Activated T-cell treated with anti-CD3 and anti-CD28 coated beads, Interleukin-2, amount 50 U/mL, for 72 hours (primary cell): Measurements from ENCODE around the gene MCC. TPM values are rescaled to one million over a fixed set of nuclear protein-coding genes. Genes with fewer than 3 reads are reported as not detected.

ENCODE experiments used
- ATAC-seq, 2 donors: fragments of 150-1000 bp; cut with Tn5 transposase; replicated peaks in 1 of 2; 2 replicates each; pipeline ENCODE4 v1.10.0; 2021; ENCODE audit warnings: moderate library complexity in 2 of 2, mild to moderate bottlenecking in 1 of 2
- DNase-seq, 2 donors: peaks; one replicate each; pipeline ENCODE4 v3.0.0; 2021 to 2022; ENCODE audit warnings: mixed read lengths in 1 of 2
- H3K27ac Mint-ChIP-seq: one replicate; pipeline ENCODE4 v1.8.0; 2022; ENCODE audit warnings: mild to moderate bottlenecking, moderate library complexity, mixed read lengths
- H3K27me3 Mint-ChIP-seq: one replicate; pipeline ENCODE4 v1.8.0; 2022; ENCODE audit warnings: low read depth, mixed read lengths
- H3K36me3 Mint-ChIP-seq, 2 donors: one replicate each; pipeline ENCODE4 v1.8.0; 2022; ENCODE audit warnings: mixed read lengths in 2 of 2, mild to moderate bottlenecking in 1 of 2; ENCODE audit not compliant: insufficient read depth in 2 of 2
- H3K4me1 Mint-ChIP-seq: one replicate; pipeline ENCODE4 v1.8.0; 2022; ENCODE audit warnings: low read depth, mixed read lengths
- H3K4me3 Mint-ChIP-seq, 2 donors: one replicate each; pipeline ENCODE4 v1.8.0; 2022; ENCODE audit warnings: mild to moderate bottlenecking in 2 of 2, mixed read lengths in 2 of 2, moderate library complexity in 2 of 2
- H3K9me3 Mint-ChIP-seq, 2 donors: one replicate each; pipeline ENCODE4 v1.8.0; 2022; ENCODE audit warnings: mixed read lengths in 2 of 2
- total RNA-seq, 2 donors: library from RNA; stranded (reverse); gene quantifications; one replicate each; pipeline ENCODE4 v1.2.3, GENCODE V29; 2022

The MCC gene
- total RNA-seq, 2 donors from 2014 or later: 3.3 to 4.2 TPM

GRCh38 chr5:113115061-113115460 is 373.2 kb downstream of the MCC start:
- H3K4me1 Mint-ChIP-seq: no peaks in the 10 kb centered on the region
- H3K9me3 Mint-ChIP-seq: no peaks in the 10 kb centered on the region
- H3K36me3 Mint-ChIP-seq: no peaks in the 10 kb centered on the region
- no peak overlapping the region for H3K27ac Mint-ChIP-seq
- H3K27me3 Mint-ChIP-seq: no peaks in the 10 kb centered on the region
- H3K4me3 Mint-ChIP-seq: no peak overlapping the region
- DNase-seq (no peak), ATAC-seq (no peak)

DNA sequence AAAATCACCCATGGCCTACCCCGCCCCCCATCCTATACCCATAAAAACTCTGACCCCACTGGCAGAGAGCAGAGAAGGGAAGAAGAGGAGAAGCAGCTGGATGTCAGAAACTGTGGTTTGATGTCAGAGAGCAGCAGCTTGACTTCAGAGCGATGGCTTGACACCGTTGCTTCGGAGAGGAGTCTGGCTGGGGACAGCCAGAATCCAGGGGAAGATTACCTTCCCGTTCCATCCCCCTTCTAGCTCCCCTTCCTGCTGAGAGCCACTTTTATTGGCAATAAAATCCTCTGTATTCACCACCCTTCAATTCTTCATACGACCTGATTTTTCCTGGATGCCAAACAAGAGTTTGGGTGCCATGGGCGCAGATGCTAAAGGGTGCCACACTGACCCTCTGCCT is 373.7 kb downstream of the MCC start:
- H3K27me3 Mint-ChIP-seq: no peaks in the 10 kb centered on the region
- DNase-seq: no peak
- ATAC-seq: no peak
- H3K4me1 Mint-ChIP-seq: no peaks in the 10 kb centered on the region
- H3K9me3 Mint-ChIP-seq: no peaks in the 10 kb centered on the region
- no peak overlapping the region for H3K4me3 Mint-ChIP-seq
- no peaks in the 10 kb centered on the region for H3K36me3 Mint-ChIP-seq
- no peak overlapping the region for H3K27ac Mint-ChIP-seq

GRCh38 chr5:113112435-113112834 is 375.8 kb downstream of the MCC start:
- DNase-seq (no peak), ATAC-seq (no peak)
- Mint-ChIP-seq H3K27ac (no peak overlapping the region), H3K36me3 (no peaks in the 10 kb centered on the region), H3K9me3 (no peaks in the 10 kb centered on the region), H3K4me1 (no peaks in the 10 kb centered on the region), H3K27me3 (no peaks in the 10 kb centered on the region), H3K4me3 (no peak overlapping the region)

DNA sequence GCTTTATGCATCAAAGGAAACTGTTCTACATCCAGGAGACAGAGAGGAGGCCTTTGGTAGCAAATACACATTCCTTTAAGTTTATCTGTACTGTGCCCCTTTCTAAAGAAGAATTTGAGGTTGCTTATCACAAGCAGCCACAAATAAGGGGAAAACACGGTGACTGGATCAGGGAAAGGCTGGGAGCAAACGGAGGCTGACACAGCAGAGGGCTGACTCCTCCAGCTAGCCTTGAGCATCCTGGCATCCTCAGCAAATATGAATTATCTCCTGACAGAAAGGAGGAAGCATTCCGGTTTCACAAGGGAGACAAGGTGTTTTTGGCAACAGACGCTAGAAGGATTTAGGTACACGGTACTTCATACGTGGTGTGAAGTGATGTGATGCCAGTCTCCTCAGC is 378.1 kb downstream of the MCC start:
- ATAC-seq: no peak
- DNase-seq: no peak
- no peaks in the 10 kb centered on the region for H3K36me3 Mint-ChIP-seq
- no peaks in the 10 kb centered on the region for H3K4me1 Mint-ChIP-seq
- H3K27me3 Mint-ChIP-seq: no peaks in the 10 kb centered on the region
- H3K4me3 Mint-ChIP-seq: no peak overlapping the region
- no peaks in the 10 kb centered on the region for H3K9me3 Mint-ChIP-seq
- H3K27ac Mint-ChIP-seq: no peak overlapping the region

GRCh38 chr5:113109344-113109743 is 378.9 kb downstream of the MCC start:
- H3K27ac Mint-ChIP-seq: no peak overlapping the region
- no peak overlapping the region for H3K4me3 Mint-ChIP-seq
- no peaks in the 10 kb centered on the region for H3K4me1 Mint-ChIP-seq
- no peaks in the 10 kb centered on the region for H3K9me3 Mint-ChIP-seq
- H3K27me3 Mint-ChIP-seq: no peaks in the 10 kb centered on the region
- ATAC-seq (no peak), DNase-seq (no peak)
- no peaks in the 10 kb centered on the region for H3K36me3 Mint-ChIP-seq

DNA sequence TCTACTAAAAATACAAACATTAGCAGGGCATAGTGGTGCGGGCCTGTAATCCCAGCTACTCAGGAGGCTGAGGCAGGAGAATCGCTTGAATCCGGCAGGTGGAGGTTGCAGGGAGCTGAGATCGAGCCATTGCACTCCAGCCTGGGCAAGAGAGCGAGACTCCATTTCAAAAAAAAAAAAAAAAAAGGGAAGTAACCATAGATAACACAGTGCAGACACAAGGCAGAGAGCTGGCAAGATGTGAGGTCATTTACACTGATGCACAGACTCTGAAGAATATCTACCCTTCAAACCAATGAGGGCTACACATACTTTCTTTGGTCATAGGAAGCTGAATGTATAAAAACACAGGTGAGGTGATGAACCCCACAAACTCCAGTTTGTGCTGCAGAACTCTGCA is 379.8 kb downstream of the MCC start:
- H3K27me3 Mint-ChIP-seq: no peaks in the 10 kb centered on the region
- DNase-seq: no peak

GRCh38 chr5:113106821-113107220 is 381.4 kb downstream of the MCC start:
- Mint-ChIP-seq H3K27ac (no peak overlapping the region), H3K4me1 (no peaks in the 10 kb centered on the region), H3K9me3 (no peaks in the 10 kb centered on the region), H3K27me3 (no peaks in the 10 kb centered on the region), H3K36me3 (peaks cover 0 to 2% of the 10 kb centered on the region in 2 donors), H3K4me3 (no peak overlapping the region)
- ATAC-seq: no peak
- no peak for DNase-seq

More for the DNA sequence above, 379.8 kb downstream of the MCC start:
- no peak overlapping the region for H3K27ac Mint-ChIP-seq
- ATAC-seq: no peak
- H3K4me3 Mint-ChIP-seq: no peak overlapping the region
- H3K9me3 Mint-ChIP-seq: no peaks in the 10 kb centered on the region
- no peaks in the 10 kb centered on the region for H3K36me3 Mint-ChIP-seq
- H3K4me1 Mint-ChIP-seq: no peaks in the 10 kb centered on the region

DNA sequence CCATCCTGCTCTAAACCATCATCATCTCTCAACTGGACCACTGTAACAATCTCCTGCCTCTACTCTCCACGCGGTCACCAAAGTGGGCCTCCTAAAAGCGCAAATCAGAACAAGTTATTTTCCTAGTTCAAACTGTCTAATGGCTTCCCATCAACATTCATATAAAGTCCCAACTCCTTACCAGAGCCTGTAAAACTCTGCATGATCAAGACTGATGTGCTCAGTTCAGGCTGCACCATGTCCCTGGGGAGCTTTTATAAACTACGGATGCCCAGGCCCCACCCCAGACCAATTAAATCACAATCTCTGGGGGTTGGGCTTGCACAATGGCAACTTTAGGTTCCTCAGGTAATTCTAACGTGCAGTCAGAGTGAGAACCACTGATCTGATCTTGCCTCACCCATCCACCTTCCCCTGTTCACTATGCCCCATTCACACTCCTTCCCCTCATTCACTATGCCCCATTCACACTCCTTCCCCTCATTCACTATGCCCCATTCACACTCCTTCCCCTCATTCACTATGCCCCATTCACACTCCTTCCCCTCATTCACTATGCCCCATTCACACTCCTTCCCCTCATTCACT is 382.5 kb downstream of the MCC start:
- no peak for ATAC-seq
- no peak for DNase-seq
- H3K4me1 Mint-ChIP-seq: no peaks in the 10 kb centered on the region
- H3K9me3 Mint-ChIP-seq: no peaks in the 10 kb centered on the region
- H3K27me3 Mint-ChIP-seq: no peaks in the 10 kb centered on the region
- peaks cover 0 to 2% of the 10 kb centered on the region in 2 donors for H3K36me3 Mint-ChIP-seq
- no peak overlapping the region for H3K27ac Mint-ChIP-seq
- H3K4me3 Mint-ChIP-seq: no peak overlapping the region

DNA sequence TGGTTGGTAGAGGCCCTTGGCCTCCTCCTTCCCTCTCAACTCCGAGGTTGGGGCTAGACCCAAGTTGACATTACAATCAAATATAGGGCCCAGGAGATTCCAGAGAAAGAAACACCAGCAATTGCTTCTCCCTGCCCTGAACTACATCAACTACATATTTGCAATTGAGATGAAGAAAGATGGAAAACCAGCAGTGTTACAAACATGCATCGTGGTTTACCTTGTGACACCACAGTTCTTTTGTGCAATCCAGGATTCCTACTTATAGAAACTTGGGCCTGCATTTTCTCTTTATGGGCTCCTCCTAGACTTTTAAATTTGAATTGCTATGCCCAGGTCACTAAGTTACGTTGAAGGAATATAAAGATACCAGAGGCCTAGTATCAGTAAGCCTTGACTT is 384.9 kb downstream of the MCC start:
- Mint-ChIP-seq H3K27ac (no peak overlapping the region), H3K36me3 (peaks cover 0 to 2% of the 10 kb centered on the region in 2 donors), H3K27me3 (no peaks in the 10 kb centered on the region), H3K9me3 (no peaks in the 10 kb centered on the region), H3K4me1 (no peaks in the 10 kb centered on the region), H3K4me3 (no peak overlapping the region)
- DNase-seq (no peak), ATAC-seq (no peak)

- Mint-ChIP-seq H3K4me1 (no peaks in the 10 kb centered on the region), H3K27ac (no peak overlapping the region), H3K9me3 (no peaks in the 10 kb centered on the region), H3K27me3 (no peaks in the 10 kb centered on the region), H3K4me3 (no peak overlapping the region), H3K36me3 (peaks cover 0 to 2% of the 10 kb centered on the region in 2 donors)
- no peak for ATAC-seq
- DNase-seq: no peak
Measured at GRCh38 chr5:113102121-113102531, 386.1 kb downstream of the MCC start.

DNA sequence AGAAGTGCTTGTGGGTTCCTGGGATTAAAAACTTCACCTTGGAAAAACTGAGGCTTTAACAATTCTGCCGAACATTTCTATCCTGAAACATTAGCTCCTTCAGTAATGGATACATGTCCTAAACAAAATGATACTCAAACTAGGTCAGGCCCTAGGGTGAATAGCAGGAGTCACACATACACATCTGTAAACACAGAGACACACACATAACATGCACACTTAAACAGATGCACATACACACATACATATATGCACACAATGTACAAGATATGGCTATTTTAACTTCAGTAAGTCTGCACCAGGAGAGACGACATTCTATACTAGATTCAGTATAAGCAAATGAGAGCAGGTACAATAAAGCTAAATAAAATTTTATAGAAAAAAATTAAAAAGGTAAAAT is 387.3 kb downstream of the MCC start:
- Mint-ChIP-seq H3K36me3 (peaks cover 0 to 2% of the 10 kb centered on the region in 2 donors), H3K4me3 (no peak overlapping the region), H3K27ac (no peak overlapping the region), H3K4me1 (no peaks in the 10 kb centered on the region), H3K9me3 (no peaks in the 10 kb centered on the region), H3K27me3 (no peaks in the 10 kb centered on the region)
- DNase-seq (no peak), ATAC-seq (no peak)

GRCh38 chr5:113099822-113100221 is 388.4 kb downstream of the MCC start:
- no peaks in the 10 kb centered on the region for H3K9me3 Mint-ChIP-seq
- H3K4me1 Mint-ChIP-seq: no peaks in the 10 kb centered on the region
- no peak overlapping the region for H3K27ac Mint-ChIP-seq
- ATAC-seq (no peak), DNase-seq (no peak)
- H3K27me3 Mint-ChIP-seq: no peaks in the 10 kb centered on the region
- H3K36me3 Mint-ChIP-seq: peaks cover 0 to 2% of the 10 kb centered on the region in 2 donors
- H3K4me3 Mint-ChIP-seq: no peak overlapping the region

GRCh38 chr5:113098378-113098777 is 389.9 kb downstream of the MCC start:
- no peak overlapping the region for H3K27ac Mint-ChIP-seq
- DNase-seq: no peak
- H3K9me3 Mint-ChIP-seq: no peaks in the 10 kb centered on the region
- no peak for ATAC-seq
- peaks cover 0 to 2% of the 10 kb centered on the region in 2 donors for H3K36me3 Mint-ChIP-seq
- H3K27me3 Mint-ChIP-seq: no peaks in the 10 kb centered on the region
- no peak overlapping the region for H3K4me3 Mint-ChIP-seq
- no peaks in the 10 kb centered on the region for H3K4me1 Mint-ChIP-seq

DNA sequence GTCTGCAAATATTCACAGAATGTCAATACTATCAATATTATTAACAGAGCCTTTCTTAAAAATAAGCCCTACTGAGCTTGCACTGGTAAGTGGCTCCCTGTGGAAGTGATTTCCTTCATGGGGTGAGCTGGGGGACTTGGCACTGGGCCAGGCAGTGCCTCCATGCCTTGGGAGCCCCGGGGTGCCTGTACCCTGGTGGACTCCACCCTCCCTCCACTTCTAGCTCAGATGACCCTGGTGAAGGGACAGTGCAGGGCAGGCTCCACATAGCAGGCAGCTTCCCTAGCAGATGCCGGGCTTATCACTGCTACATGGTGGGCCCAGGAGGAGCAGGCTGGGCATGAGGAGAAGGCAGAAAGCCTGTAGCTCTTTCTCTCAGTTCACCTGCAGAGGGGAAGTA is 392.4 kb downstream of the MCC start:
- Mint-ChIP-seq H3K27me3 (no peaks in the 10 kb centered on the region), H3K4me1 (no peaks in the 10 kb centered on the region), H3K36me3 (no peaks in the 10 kb centered on the region), H3K4me3 (no peak overlapping the region), H3K9me3 (no peaks in the 10 kb centered on the region), H3K27ac (no peak overlapping the region)
- DNase-seq (no peak), ATAC-seq (no peak)
